Measurements from ENCODE around the gene ZNF414.
"Not testable (repeated sequence)": the region's sequence is repeated elsewhere in the genome, so short reads cannot be mapped to it uniquely, and the experiment has no call there.

Gene ZNF414

GRCh38 chr19:8528500-8528899 lies 14.5 kb upstream of the ZNF414 start:
- DNase-seq (ENCODE audit: low read depth, low spot score) = no peak
- Histone ChIP-seq H3K9ac (ENCODE audit: insufficient read length) (no peak overlapping the region), H3K4me3 (no peak overlapping the region), H3K27ac (no peak overlapping the region), H3K9me3 (ENCODE audit: low read depth, low read length) (no peaks in the 10 kb centered on the region), H3K36me3 (ENCODE audit: insufficient read depth, low read length) (no peaks in the 10 kb centered on the region)
- TF ChIP-seq EZH2 (IDR thresholded peaks at IDR 0.05) = no peak
- TF ChIP-seq FOXP2 (optimal IDR thresholded peaks at IDR 0.05; ENCODE audit: control extremely low read depth, extremely low read length, insufficient read depth) = no peak
- TF ChIP-seq POLR2AphosphoS5 (IDR thresholded peaks at IDR 0.05; ENCODE audit: borderline replicate concordance, low read depth, low read length) = no peak

- no peak for DNase-seq (ENCODE audit: low read depth, low spot score)
- Histone ChIP-seq H3K9me3 (ENCODE audit: low read depth, low read length) (no peaks in the 10 kb centered on the region), H3K4me3 (peak overlapping the region; percentile 99), H3K9ac (ENCODE audit: insufficient read length) (peak overlapping the region; percentile 75), H3K27ac (peak overlapping the region; percentile 92), H3K36me3 (ENCODE audit: insufficient read depth, low read length) (no peaks in the 10 kb centered on the region)
- TF ChIP-seq EZH2 (IDR thresholded peaks at IDR 0.05) = no peak
- no peak for TF ChIP-seq FOXP2 (optimal IDR thresholded peaks at IDR 0.05; ENCODE audit: control extremely low read depth, extremely low read length, insufficient read depth)
- peak; percentile 85 for TF ChIP-seq POLR2AphosphoS5 (IDR thresholded peaks at IDR 0.05; ENCODE audit: borderline replicate concordance, low read depth, low read length)
Observed at GRCh38 chr19:8526345-8527091, 12.6 kb upstream of the ZNF414 start.

- H3K27ac ChIP-seq = peak overlapping the region; percentile 83
- DNase-seq (ENCODE audit: low read depth, low spot score) = no peak
- H3K36me3 ChIP-seq (ENCODE audit: insufficient read depth, low read length) = no peaks in the 10 kb centered on the region
- TF ChIP-seq FOXP2 (optimal IDR thresholded peaks at IDR 0.05; ENCODE audit: control extremely low read depth, extremely low read length, insufficient read depth) (peak; percentile 79), POLR2AphosphoS5 (IDR thresholded peaks at IDR 0.05; ENCODE audit: borderline replicate concordance, low read depth, low read length) (no peak), EZH2 (IDR thresholded peaks at IDR 0.05) (no peak)
- no peaks in the 10 kb centered on the region for H3K9me3 ChIP-seq (ENCODE audit: low read depth, low read length)
- H3K4me3 ChIP-seq = peak overlapping the region; percentile 81
- H3K9ac ChIP-seq (ENCODE audit: insufficient read length) = peak overlapping the region; percentile 76
Observed at GRCh38 chr19:8525401-8525684, 11.4 kb upstream of the ZNF414 start.

GRCh38 chr19:8519388-8519787 lies 5.4 kb upstream of the ZNF414 start:
- Histone ChIP-seq H3K36me3 (ENCODE audit: insufficient read depth, low read length) (no peaks in the 10 kb centered on the region), H3K4me3 (no peak overlapping the region), H3K9ac (ENCODE audit: insufficient read length) (no peak overlapping the region), H3K9me3 (ENCODE audit: low read depth, low read length) (no peaks in the 10 kb centered on the region), H3K27ac (no peak overlapping the region)
- no peak for DNase-seq (ENCODE audit: low read depth, low spot score)
- TF ChIP-seq FOXP2 (optimal IDR thresholded peaks at IDR 0.05; ENCODE audit: control extremely low read depth, extremely low read length, insufficient read depth) (no peak), POLR2AphosphoS5 (IDR thresholded peaks at IDR 0.05; ENCODE audit: borderline replicate concordance, low read depth, low read length) (no peak), EZH2 (IDR thresholded peaks at IDR 0.05) (no peak)

- Histone ChIP-seq H3K4me3 (no peak overlapping the region), H3K9ac (ENCODE audit: insufficient read length) (no peak overlapping the region), H3K27ac (no peak overlapping the region), H3K9me3 (ENCODE audit: low read depth, low read length) (no peaks in the 10 kb centered on the region), H3K36me3 (ENCODE audit: insufficient read depth, low read length) (no peaks in the 10 kb centered on the region)
- TF ChIP-seq POLR2AphosphoS5 (IDR thresholded peaks at IDR 0.05; ENCODE audit: borderline replicate concordance, low read depth, low read length) (no peak), FOXP2 (optimal IDR thresholded peaks at IDR 0.05; ENCODE audit: control extremely low read depth, extremely low read length, insufficient read depth) (no peak), EZH2 (IDR thresholded peaks at IDR 0.05) (no peak)
- DNase-seq (ENCODE audit: low read depth, low spot score) = no peak
Observed at GRCh38 chr19:8518536-8518935, 4.6 kb upstream of the ZNF414 start.

- TF ChIP-seq POLR2AphosphoS5 (IDR thresholded peaks at IDR 0.05; ENCODE audit: borderline replicate concordance, low read depth, low read length) (no peak), EZH2 (IDR thresholded peaks at IDR 0.05) (no peak), FOXP2 (optimal IDR thresholded peaks at IDR 0.05; ENCODE audit: control extremely low read depth, extremely low read length, insufficient read depth) (no peak)
- Histone ChIP-seq H3K9ac (ENCODE audit: insufficient read length) (no peak overlapping the region), H3K4me3 (no peak overlapping the region), H3K36me3 (ENCODE audit: insufficient read depth, low read length) (no peaks in the 10 kb centered on the region), H3K9me3 (ENCODE audit: low read depth, low read length) (no peaks in the 10 kb centered on the region), H3K27ac (no peak overlapping the region)
- no peak for DNase-seq (ENCODE audit: low read depth, low spot score)
Observed at GRCh38 chr19:8517551-8518442, 3.8 kb upstream of the ZNF414 start.

- Histone ChIP-seq H3K9me3 (ENCODE audit: low read depth, low read length) (no peaks in the 10 kb centered on the region), H3K27ac (no peak overlapping the region), H3K9ac (ENCODE audit: insufficient read length) (no peak overlapping the region), H3K36me3 (ENCODE audit: insufficient read depth, low read length) (peaks cover 4% of the 10 kb centered on the region; the same call in 1 of the 2 replicates), H3K4me3 (no peak overlapping the region)
- TF ChIP-seq EZH2 (IDR thresholded peaks at IDR 0.05) (no peak), POLR2AphosphoS5 (IDR thresholded peaks at IDR 0.05; ENCODE audit: borderline replicate concordance, low read depth, low read length) (no peak), FOXP2 (optimal IDR thresholded peaks at IDR 0.05; ENCODE audit: control extremely low read depth, extremely low read length, insufficient read depth) (no peak)
- DNase-seq (ENCODE audit: low read depth, low spot score) = no peak
Observed at GRCh38 chr19:8515317-8515716, 1.4 kb upstream of the ZNF414 start.

GRCh38 chr19:8514505-8515009 lies 590 bp upstream of the ZNF414 start:
- DNase-seq (ENCODE audit: low read depth, low spot score); H3K36me3 ChIP-seq (ENCODE audit: insufficient read depth, low read length); H3K9me3 ChIP-seq (ENCODE audit: low read depth, low read length): not testable (repeated sequence)
- H3K4me3 ChIP-seq = peak overlapping the region; percentile 95
- peak overlapping the region; percentile 98 for H3K27ac ChIP-seq
- peak overlapping the region; percentile 98 for H3K9ac ChIP-seq (ENCODE audit: insufficient read length)
